AG09309 (cell line): ENCODE data around the gene CRYBA2.

ENCODE experiments used
- DNase-seq: peaks from one replicate; pipeline ENCODE4 v3.0.0-alpha.2; 2010; ENCODE audit warnings: low read depth
- H3K4me3 ChIP-seq: 2 replicates; pipeline ENCODE4 v1.5.1; 2011; ENCODE audit warnings: mild to moderate bottlenecking, low read depth, low read length, moderate library complexity; ENCODE audit not compliant: control insufficient read depth
- TF ChIP-seq, protein P1 (sequence below): IDR thresholded peaks from 2 replicates; pipeline ENCODE4 v1.5.1; 2011; ENCODE audit warnings: mild to moderate bottlenecking, low read depth, low read length, inconsistent platforms; ENCODE audit not compliant: insufficient read depth, control insufficient read depth; ENCODE audit errors: missing control alignments

Gene CRYBA2

DNA sequence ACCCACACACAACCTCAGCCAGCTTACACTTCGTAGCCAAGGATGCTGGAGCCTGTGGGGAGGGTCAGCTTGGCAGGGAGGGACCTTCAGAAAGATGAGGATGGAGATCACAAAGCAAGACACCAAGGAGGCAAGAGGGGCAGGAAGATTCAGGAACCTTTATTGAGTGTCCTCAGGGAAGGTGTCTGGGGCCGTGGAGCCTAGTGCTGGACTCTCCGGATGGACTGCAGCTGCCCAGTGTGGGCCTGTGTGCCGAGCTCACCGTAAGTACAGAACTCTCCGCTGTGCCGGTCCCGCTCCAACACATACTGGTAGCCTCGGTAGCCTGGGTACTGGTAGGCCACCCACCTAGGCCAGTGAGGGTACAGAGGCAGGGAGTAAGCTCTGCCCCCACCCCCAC, 3.2 kb downstream of the CRYBA2 start:
- no peak for DNase-seq
- H3K4me3 ChIP-seq, result no peak overlapping the region
- TF ChIP-seq, protein P1, sequence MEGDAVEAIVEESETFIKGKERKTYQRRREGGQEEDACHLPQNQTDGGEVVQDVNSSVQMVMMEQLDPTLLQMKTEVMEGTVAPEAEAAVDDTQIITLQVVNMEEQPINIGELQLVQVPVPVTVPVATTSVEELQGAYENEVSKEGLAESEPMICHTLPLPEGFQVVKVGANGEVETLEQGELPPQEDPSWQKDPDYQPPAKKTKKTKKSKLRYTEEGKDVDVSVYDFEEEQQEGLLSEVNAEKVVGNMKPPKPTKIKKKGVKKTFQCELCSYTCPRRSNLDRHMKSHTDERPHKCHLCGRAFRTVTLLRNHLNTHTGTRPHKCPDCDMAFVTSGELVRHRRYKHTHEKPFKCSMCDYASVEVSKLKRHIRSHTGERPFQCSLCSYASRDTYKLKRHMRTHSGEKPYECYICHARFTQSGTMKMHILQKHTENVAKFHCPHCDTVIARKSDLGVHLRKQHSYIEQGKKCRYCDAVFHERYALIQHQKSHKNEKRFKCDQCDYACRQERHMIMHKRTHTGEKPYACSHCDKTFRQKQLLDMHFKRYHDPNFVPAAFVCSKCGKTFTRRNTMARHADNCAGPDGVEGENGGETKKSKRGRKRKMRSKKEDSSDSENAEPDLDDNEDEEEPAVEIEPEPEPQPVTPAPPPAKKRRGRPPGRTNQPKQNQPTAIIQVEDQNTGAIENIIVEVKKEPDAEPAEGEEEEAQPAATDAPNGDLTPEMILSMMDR, result no peak

GRCh38 chr2:218988650-218989049, 4.6 kb downstream of the CRYBA2 start:
- H3K4me3 ChIP-seq, result no peak overlapping the region
- TF ChIP-seq, protein P1, result no peak
- no peak for DNase-seq

DNA sequence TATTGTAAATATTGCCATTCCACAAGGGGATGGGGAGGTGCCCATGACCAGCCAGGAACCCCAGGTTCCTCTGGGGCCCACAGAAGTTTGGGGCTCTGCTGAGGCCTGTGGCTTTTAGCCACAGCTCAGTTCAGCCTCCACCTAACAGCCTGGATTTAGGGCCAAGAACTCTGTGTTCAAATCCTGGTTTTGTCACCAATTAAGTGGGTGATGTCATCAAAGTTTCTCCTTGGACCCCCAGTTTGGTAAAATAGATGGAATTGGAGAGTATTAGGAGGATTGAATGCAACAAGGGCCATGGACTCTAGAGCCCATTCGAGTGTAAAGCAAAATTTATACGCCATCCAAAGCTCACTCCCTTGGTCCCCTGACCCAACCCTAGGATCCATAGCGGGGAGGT, 5.1 kb downstream of the CRYBA2 start:
- TF ChIP-seq, protein P1, result no peak
- H3K4me3 ChIP-seq, result no peak overlapping the region
- no peak for DNase-seq

- DNase-seq, result no peak
- no peak overlapping the region for H3K4me3 ChIP-seq
- TF ChIP-seq, protein P1, result no peak
Measured at GRCh38 chr2:218986148-218986761, 7.0 kb downstream of the CRYBA2 start.

DNA sequence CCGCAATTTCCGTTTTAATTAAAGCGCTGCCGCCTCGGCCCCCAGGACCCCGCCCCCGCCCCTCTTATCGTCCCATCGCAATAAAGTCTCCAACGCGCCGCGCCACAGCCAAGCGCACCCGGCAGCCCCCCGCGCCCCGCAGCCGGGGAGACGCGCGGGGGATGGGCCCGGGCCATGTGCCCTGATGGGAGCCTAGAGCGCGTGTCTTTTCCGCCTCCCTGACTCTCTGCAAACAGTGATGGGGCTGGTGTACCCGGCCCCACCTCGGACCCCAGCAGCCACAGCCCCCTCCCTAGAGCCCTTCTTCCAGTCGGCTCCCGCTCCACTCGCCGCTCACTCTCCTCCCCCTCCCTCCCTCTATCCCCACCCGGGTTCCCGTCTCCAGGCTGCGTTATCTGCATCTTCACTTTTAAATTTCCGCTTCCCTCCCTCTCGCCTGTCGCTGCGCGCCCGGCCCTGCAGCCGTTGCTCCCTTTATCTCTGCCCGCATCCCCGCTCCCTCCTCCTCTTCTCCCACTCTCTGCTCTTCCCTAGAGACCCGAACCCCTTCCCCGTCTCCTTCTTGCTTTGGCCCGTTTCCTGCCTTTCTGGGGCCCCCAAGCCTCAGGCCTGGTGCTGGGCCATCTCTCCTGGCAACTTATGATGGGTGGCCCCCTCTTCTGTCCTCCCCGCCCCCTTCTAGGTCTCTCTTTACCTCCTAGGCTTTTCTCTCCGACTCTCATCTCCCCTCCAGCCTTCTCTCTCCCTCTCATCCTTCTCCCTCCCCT, 7.7 kb downstream of the CRYBA2 start:
- no peak overlapping the region for H3K4me3 ChIP-seq
- TF ChIP-seq, protein P1, result no peak
- DNase-seq, result no peak

DNA sequence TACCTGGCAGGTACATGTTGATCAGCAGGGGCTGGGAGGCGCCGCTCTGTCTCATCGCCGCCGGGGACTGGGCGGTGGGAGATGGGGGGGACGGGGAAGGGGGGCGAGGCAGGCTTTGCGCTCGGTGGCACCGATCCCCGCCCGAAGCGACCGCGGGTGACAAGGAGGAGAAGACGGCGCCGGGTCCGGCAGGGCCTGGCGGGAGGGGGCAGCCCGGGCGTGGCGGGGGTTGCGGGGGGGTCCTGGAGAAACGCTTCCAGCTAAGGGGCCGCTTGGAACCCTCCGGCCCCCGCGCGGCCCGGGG, 8.2 kb downstream of the CRYBA2 start, which contains the start of gene FEV:
Gene FEV (minus strand): TSS at position 164 of the 304 bp plus-strand sequence. CDS start 109 bp downstream, at position 55.
- TF ChIP-seq, protein P1, result no peak
- no peak within 1 kb of the TSS for H3K4me3 ChIP-seq

More for the DNA sequence above, 8.2 kb downstream of the CRYBA2 start, which contains the start of gene FEV:
- no peak for DNase-seq
